Stimulated activated CD4-positive, alpha-beta T cell treated with anti-CD3 and anti-CD28 coated beads, Interleukin-2, amount 100 ng/mL, for 48 hours (primary cell): Measurements from ENCODE around the gene TSPOAP1.

Source experiments
- DNase-seq, 2 donors: peaks; one replicate each; pipeline ENCODE4 v3.0.0-alpha.2; 2020

Gene TSPOAP1

GRCh38 chr17:58338841-58339754, 10.5 kb upstream of the TSPOAP1 start:
- DNase-seq: peak; percentile 73 to 76

GRCh38 chr17:58338454-58338840, 9.9 kb upstream of the TSPOAP1 start:
- peak; percentile 43 to 54 for DNase-seq

DNA sequence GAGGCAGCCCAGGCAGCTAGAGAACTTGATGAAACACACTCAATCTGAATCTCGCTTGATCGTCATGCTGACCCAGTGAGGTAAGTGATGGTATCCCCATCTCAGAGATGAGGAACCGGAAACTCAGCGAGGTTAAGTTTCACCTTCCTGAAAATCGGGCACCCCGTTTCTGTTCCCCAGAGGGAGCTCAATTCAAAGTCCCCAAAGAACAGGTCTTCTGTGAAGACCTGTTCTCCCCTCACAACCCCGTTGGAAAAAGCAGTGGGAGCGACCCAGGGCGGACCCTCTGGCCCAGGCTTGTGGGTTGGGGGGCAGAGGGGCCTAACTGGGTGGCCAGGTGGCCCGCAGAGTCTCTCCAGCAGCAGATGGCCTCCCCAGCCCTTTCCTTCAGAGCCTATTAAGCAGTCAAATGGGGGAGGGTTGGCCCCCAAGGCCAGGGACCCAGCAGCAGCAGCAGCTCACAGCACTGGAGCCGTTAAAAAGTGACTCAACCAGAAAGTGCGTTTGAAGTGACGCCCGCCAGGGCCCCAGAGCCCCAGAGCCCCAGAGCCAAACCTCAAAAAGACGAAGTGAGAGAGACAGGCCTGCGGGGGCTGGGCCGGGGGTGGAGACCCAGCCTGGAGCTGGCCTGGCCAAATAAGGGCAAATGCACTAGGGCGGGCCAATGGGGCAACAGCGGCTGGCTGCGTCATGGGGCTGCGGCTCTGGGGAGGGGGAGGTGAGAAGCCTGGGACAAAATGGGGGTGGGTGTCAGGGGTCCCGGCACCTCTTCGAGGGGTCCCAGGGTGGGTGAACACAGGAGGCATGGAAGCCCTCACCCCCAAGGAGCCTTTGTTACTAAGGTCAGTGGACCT, 9.2 kb upstream of the TSPOAP1 start:
- DNase-seq: peak; percentile 85 to 87

DNA sequence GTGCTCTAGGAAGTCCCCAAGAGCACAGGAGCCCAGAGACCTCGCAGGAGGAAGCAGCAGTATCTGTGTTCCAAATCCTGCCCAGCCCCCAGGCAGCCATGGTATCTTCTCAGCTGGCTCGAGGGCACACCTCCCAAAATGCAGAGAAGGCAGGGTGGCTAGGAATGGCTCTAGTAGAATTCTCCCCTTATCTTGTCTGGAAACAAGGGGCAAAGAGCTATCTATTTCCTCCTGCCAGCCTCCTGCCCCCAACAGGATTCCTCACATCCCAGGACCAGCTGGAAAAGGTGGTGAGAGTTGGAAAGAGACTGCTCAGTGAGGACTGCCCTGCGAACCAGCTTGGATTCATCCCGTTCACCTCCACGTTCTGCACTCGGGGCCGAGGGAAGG, 8.6 kb upstream of the TSPOAP1 start:
- peak in 1 of 2 donors; percentile 53 for DNase-seq

- no peak for DNase-seq
These were observed 8.0 kb upstream of the TSPOAP1 start for GRCh38 chr17:58336456-58337209.

GRCh38 chr17:58335779-58336455, 7.3 kb upstream of the TSPOAP1 start:
- DNase-seq: peak; percentile 52 to 62

GRCh38 chr17:58335061-58335731, 6.6 kb upstream of the TSPOAP1 start:
- DNase-seq: peak; percentile 50 to 51

- no peak for DNase-seq
These were observed 6.1 kb upstream of the TSPOAP1 start for GRCh38 chr17:58334661-58335060.

DNA sequence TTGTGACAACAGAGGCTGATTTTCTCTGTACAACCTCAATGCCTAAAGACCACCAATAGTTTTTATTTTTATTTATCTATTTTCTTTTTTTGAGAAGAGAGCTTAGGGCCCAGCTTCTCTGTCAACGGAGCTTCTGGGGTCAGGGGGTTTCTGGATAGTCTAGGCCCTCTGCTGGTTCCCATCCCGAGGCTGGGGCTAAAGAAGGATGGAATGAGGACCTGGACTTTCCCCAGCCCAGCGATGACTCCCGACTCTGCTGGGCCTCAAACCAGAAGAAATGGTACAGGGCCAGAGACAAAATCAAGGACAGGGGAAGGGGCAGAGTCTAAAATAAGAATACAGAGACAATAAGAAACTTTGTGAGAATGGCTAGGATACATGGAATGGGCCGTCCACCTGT, 5.7 kb upstream of the TSPOAP1 start:
- no peak for DNase-seq

GRCh38 chr17:58333736-58334207, 5.2 kb upstream of the TSPOAP1 start:
- no peak for DNase-seq

DNA sequence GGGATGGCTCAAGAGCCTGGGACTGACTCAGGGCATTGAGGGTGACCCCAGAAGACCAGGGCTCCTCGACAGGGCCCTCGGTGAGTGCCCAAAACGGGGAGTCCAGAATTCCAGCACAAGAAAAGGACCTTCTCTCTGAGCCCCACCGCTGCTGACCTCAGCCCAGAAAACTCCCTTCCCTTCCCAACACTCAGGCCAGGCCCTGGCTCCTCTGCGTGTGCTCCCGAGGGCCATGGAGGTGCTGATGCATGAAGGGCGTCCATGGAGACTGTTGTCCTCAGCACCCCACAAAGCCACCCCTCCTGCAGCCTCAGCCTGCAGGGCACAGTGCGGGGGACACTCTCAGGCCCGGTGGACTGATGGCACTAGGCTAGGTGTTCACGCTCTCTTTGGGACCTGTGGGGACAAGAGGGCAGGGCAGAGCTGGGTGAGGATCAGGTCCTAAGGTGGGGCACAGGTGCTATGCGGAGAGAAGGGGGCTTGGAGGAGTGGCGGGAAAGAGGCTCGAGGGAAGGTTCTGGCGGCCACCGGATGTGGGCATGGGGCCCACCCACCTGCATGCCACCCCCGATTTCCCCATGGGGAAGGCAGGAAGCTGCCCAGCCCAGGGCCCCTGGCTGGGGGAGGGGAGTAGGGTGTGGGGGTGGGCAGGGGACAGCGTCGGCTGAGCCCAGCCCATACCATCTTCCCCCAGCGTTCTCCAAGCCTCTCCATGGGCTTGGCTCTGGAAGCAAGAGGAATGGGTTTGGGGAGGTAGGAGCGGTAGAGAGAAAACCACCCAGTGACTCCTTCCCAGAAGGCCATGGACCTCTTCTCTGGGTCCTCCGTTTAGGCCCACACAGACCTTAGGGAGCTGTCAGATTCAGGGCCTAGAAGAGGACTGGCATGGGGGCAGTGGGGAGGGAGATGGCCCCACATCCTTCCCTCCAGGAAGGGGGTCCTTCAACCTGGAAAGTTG, 4.5 kb upstream of the TSPOAP1 start:
- DNase-seq: peak; percentile 61 to 66

DNA sequence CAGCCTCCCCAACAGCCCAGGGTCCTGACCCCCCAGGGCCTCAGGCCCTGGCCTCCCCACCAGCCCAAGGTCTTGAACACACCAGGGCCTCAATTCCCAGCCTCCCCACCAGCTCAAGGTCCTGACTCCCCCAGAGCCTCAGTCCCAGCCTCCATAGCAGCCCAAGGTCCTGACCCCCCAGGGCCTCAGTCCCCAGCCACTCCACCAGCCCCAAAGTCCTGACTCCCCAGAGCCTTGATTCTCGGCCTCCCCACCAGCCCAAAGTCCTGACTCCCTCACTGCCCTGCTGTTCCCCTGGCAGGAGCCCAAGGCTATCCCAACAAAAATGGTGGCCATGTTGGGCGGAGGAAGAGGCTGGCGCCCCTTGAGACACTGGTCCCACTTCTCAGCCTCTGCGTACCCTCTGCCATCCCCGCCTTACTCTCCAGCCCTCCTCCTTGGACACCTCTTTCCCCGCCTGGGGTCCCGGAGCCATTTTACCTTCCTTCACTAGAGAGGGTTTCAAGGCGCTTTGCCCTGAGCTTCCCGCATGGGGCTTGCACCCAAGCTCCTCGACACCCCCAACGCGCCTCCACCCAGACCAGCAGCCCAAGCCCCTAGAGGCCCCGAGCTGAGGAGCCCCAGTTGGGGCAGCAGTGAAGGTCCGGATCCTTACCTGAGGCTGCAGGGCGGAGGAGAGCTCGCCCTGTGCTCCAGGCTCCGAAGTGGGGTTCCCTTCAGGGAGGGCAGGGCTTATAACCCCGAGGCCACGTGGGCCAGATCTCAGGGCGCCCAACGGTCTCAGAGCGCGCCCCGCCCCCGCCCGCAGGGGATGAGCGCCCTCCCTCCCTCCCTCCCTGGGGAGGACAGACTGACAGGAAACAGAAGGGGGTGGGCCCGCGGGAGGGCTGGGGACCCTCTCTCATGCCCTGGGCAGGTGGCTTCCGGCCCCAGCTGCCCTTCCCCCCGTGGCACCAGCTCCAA, 3.5 kb upstream of the TSPOAP1 start:
- peak; percentile 85 to 92 for DNase-seq

DNA sequence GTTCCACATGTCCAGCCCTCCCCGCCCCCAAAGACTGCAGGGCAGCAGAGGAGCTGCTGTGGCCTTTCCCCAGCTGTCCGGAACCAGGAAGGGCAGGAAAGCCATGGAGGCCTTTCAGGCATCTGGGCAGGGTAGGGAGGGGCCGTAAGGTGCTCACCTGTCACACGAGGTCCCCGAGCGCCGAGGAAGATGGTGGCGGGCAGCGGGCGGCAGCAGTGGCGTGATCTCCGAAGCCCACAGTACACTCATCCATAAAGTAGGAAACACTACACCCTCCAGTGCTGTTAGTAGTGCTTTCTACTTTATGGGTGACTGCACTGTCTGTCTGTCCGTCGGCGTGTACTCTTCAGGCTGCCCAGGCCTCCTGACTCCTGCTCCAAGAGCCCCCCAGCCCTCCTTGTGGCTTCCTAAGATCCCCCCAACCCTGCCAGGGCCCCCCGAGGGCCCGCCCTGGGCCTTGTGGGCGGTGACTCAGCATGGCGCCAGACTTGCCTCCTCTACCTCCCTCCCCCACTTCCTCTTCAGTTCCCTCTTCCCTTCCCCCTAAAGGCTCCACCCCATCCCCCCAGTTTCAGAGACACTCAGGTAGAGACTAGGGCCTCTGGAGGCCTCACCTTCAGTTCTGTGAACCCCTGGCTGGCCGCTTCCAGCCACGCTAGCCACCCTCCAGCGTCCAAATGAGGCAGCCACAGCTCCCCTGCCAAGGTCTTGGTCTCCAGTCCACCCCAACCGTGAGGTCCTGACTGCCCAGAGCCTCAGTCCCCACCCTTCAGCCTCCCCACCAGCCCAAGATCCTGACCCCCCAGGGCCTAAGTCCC, 2.6 kb upstream of the TSPOAP1 start:
- peak; percentile 65 to 66 for DNase-seq

DNA sequence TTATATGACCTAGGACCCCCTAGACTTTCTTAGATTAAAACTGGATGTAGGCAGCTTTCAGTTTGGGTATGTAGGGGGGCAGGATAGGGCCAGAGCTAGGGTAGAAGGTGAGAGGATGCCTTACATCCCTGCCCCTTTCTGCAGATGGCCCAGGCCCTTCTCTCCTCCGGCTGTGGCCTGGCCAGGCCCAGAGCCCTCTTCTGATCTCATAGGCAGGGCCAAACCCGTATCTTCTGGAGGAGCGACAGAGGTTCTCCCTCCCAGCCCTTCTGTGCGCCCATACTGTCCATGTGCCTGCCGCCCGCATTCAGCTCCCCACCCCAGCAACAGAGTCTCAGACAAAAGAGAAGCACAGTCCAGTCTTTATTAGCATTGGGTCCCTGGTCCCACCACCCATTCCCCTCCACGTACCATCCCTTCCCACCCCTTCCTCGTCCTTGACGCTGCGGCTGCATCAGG, 2.0 kb upstream of the TSPOAP1 start:
- DNase-seq: peak; percentile 49 to 51

DNA sequence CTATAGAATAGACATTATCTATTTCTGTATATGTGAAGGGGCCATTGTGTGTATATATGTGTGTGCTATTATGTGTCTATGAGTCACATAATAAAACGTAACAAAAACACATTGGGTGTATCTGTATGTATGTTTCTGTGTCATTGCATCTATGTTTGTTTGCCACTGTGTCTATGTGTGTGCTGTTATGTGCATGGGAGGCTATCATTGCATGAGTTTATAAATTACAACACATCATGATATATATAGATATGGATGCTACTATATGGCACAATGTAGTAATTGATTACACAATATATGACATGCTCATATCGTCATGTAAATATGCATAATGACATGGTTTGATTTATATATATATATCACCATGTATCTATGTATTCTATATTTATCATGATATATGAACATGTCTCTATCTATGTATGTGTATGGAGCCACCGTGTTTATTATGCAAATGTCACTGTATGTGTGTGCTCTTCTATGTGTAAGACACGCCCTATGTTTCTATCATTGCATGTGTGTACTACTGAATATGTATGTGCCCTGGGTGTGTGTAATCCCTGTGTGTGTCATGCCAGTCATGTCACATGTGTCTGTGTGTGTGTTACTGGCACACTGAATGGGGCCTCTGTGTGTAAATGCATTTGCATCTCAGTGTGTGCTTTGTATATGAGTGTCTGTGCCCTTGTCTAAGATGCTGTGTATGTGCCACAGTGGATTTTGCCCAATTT, 1.4 kb upstream of the TSPOAP1 start:
- peak in 1 of 2 donors; percentile 57 for DNase-seq

GRCh38 chr17:58329035-58329809, 627 bp upstream of the TSPOAP1 start:
- peak; percentile 85 to 88 for DNase-seq
